Activated CD4-positive, CD25-positive, alpha-beta regulatory T cell treated with anti-CD3 and anti-CD28 coated beads, Interleukin-2, amount 50 U/mL, for 16 hours (primary cell): ENCODE data around the gene UROD.
"Not testable (repeated sequence)": the region's sequence is repeated elsewhere in the genome, so short reads cannot be mapped to it uniquely, and the experiment has no call there.

ENCODE experiments used
- DNase-seq: peaks from one replicate; pipeline ENCODE4 v3.0.0-alpha.2; 2020; ENCODE audit warnings: low read depth, low spot score

UROD gene

GRCh38 chr1:45011837-45012638 lies at the start of gene UROD:
Gene UROD (plus strand): TSS chr1:45012254. CDS start chr1:45012266, 12 bp downstream.
- DNase-seq, result peak; percentile 75

GRCh38 chr1:44962729-44963128 lies 49.3 kb upstream of the UROD start:
- no peak for DNase-seq

GRCh38 chr1:44964396-44964795 lies 47.7 kb upstream of the UROD start:
- DNase-seq, result no peak

- DNase-seq, result no peak
Observed at GRCh38 chr1:44970317-44970716, 41.7 kb upstream of the UROD start.

- DNase-seq, result no peak
Observed at GRCh38 chr1:44973645-44974044, 38.4 kb upstream of the UROD start.

GRCh38 chr1:44976252-44976651 lies 35.8 kb upstream of the UROD start:
- no peak for DNase-seq

- not testable (repeated sequence) for DNase-seq
Observed at GRCh38 chr1:44977372-44977771, 34.7 kb upstream of the UROD start.

GRCh38 chr1:44985747-44986359 lies 26.2 kb upstream of the UROD start:
- no peak for DNase-seq

GRCh38 chr1:44988531-44989156 lies 23.4 kb upstream of the UROD start:
- no peak for DNase-seq

GRCh38 chr1:44994309-44994898 lies 17.6 kb upstream of the UROD start:
- no peak for DNase-seq

GRCh38 chr1:44995467-44996238 lies 16.4 kb upstream of the UROD start:
- no peak for DNase-seq

- no peak for DNase-seq
Observed at GRCh38 chr1:44999232-44999631, 12.8 kb upstream of the UROD start.

- no peak for DNase-seq
Observed at GRCh38 chr1:45001011-45001481, 11.0 kb upstream of the UROD start.

GRCh38 chr1:45001576-45001975 lies 10.5 kb upstream of the UROD start:
- DNase-seq, result not testable (repeated sequence)

GRCh38 chr1:45002650-45003645 lies 9.1 kb upstream of the UROD start:
- DNase-seq, result no peak

- DNase-seq, result no peak
Observed at GRCh38 chr1:45003741-45004140, 8.3 kb upstream of the UROD start.

GRCh38 chr1:45004281-45004920 lies 7.7 kb upstream of the UROD start:
- DNase-seq, result no peak

GRCh38 chr1:45005761-45006160 lies 6.3 kb upstream of the UROD start:
- no peak for DNase-seq

- DNase-seq, result no peak
Observed at GRCh38 chr1:45007311-45007710, 4.7 kb upstream of the UROD start.

GRCh38 chr1:45008076-45008475 lies 4.0 kb upstream of the UROD start:
- DNase-seq, result no peak
